Memory B cell (primary cell): ENCODE measurements around the gene PRDM16.

Experiments
- ATAC-seq: fragments of 150-1000 bp; cut with Tn5 transposase; 2 replicates; pipeline ENCODE4 v1.10.0; 2021; ENCODE audit warnings: low read depth, mild to moderate bottlenecking, moderate library complexity
- DNase-seq, 2 donors: peaks; one replicate each; pipeline ENCODE4 v3.0.0; 2022; ENCODE audit warnings: low spot score in 2 of 2
- H3K27ac Mint-ChIP-seq: one replicate; pipeline ENCODE4 v1.8.0; 2022; ENCODE audit warnings: mild to moderate bottlenecking, moderate library complexity, mixed read lengths
- H3K27me3 Mint-ChIP-seq: one replicate; pipeline ENCODE4 v1.8.0; 2022; ENCODE audit warnings: mixed read lengths
- H3K36me3 Mint-ChIP-seq: one replicate; pipeline ENCODE4 v1.8.0; 2022; ENCODE audit warnings: mild to moderate bottlenecking, mixed read lengths
- H3K4me1 Mint-ChIP-seq: one replicate; pipeline ENCODE4 v1.8.0; 2022; ENCODE audit warnings: mixed read lengths
- H3K4me3 Mint-ChIP-seq: one replicate; pipeline ENCODE4 v1.8.0; 2022; ENCODE audit warnings: mild to moderate bottlenecking, moderate library complexity, mixed read lengths
- H3K9me3 Mint-ChIP-seq: one replicate; pipeline ENCODE4 v1.8.0; 2022; ENCODE audit warnings: mixed read lengths

PRDM16 gene

DNA sequence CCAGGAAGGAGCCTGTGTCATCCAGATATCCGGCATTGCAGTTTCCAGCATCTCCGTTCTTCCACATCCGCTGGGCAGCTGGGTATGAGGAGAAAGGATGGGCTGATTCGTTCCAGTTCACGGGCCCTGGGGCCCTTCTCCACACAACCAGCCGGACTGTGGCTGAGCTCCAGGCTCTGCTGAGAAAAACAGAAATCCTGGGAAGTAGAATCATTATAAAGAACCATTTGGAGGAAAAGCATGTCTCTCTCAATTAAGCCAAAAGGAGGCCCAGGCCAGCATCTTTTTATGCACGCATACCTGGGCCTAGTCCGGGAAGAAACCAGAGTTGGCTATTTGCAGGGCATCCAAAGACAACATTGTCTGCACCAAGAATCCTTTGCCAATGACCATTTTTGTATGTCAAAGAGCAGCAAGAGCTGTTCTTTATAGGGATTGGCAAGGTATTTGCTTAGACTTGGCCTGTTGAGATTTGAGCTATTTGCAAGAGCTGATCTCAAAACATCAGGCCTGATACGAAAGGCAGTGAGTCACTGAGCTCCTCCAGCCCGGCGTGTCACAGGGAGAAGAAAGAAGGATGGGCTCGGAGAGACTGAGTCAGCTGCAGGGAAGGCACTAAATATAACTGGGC lies 300.6 kb downstream of the PRDM16 start:
- H3K4me3 Mint-ChIP-seq = no peak overlapping the region
- DNase-seq = no peak
- no peaks in the 10 kb centered on the region for H3K36me3 Mint-ChIP-seq
- ATAC-seq = no peak
- peaks cover 6% of the 10 kb centered on the region for H3K4me1 Mint-ChIP-seq
- no peak overlapping the region for H3K27ac Mint-ChIP-seq
- peaks cover 11% of the 10 kb centered on the region for H3K27me3 Mint-ChIP-seq
- peaks cover 6% of the 10 kb centered on the region for H3K9me3 Mint-ChIP-seq

DNA sequence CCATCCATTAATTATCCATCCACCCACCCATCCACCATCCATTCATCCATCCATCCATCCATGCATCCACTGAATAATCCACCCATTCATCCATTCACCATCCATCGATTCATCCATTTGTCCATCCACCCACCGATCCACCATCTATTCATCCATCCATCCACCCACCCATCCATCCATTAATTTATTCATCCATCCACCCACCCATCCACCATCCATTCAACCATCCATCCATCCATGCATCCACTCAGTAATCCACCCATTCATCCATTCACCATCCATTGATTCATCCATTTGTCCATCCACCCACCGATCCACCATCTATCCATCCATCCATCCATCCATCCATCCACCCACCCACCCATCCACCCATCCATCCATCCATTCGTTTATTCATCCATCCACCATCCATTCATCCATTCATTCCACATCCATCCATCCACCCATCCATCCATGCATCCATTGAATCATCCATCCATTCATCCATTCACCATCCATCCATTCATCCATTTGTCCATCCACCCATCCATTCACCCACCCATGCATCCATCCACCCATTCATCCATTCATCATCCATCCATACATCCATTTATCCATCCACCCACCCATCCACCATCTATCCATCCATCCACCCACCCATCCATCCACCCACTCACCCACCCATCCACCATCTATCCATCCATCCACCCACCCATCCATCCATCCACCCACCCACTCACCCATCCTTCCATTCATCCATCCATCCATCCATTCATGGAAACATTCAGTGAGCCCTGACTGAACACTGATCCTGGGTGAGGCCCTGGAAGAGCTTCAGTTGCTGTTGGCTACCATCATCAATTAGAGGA lies 302.1 kb downstream of the PRDM16 start:
- no peak for ATAC-seq
- H3K27ac Mint-ChIP-seq = no peak overlapping the region
- no peak for DNase-seq
- H3K36me3 Mint-ChIP-seq = no peaks in the 10 kb centered on the region
- H3K27me3 Mint-ChIP-seq = peaks cover 13% of the 10 kb centered on the region
- H3K9me3 Mint-ChIP-seq = peaks cover 6% of the 10 kb centered on the region
- H3K4me3 Mint-ChIP-seq = no peak overlapping the region
- peaks cover 6% of the 10 kb centered on the region for H3K4me1 Mint-ChIP-seq

DNA sequence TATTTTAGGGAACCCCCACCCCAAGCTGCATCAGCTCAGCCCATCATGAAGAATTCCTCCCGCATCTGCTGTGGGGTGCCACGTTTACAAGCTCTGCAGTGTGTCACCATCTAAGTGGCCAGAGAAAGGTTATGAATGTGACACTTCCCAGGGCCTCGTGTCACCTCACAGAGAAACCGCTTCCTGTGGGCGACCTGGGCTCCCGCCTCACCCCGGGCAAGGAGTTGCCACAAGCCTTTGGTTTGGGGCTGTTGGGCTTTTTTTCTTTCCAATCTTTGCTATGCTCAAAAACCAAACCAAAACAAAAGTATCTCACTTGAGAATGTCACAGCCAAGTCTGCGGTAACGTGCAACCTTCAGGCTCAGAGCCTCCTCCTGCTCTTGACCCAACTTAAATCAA lies 303.3 kb downstream of the PRDM16 start:
- Mint-ChIP-seq H3K27ac (no peak overlapping the region), H3K4me3 (no peak overlapping the region), H3K27me3 (peaks cover 15% of the 10 kb centered on the region), H3K4me1 (peaks cover 6% of the 10 kb centered on the region), H3K36me3 (no peaks in the 10 kb centered on the region), H3K9me3 (peaks cover 6% of the 10 kb centered on the region)
- DNase-seq (no peak), ATAC-seq (no peak)

DNA sequence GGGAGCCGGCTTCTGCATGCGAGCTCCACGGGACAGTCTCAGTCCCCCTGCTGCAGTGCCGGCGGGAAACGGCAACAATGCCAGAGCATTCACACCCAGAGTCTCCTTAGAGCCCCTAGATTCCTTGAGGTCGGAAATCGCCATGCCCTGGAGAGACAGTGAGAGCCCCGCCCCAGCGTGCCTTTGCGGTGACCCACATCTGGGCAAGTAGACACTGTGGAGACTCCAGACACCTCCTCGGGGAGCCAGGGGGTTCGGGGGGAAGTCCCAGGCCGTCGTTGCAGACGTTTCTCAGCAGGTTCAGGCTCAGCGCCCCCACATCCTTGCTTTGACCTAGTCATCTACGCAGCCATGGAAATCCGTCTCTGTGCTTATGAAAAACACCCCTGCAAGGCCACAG lies 304.2 kb downstream of the PRDM16 start:
- no peak for ATAC-seq

DNA sequence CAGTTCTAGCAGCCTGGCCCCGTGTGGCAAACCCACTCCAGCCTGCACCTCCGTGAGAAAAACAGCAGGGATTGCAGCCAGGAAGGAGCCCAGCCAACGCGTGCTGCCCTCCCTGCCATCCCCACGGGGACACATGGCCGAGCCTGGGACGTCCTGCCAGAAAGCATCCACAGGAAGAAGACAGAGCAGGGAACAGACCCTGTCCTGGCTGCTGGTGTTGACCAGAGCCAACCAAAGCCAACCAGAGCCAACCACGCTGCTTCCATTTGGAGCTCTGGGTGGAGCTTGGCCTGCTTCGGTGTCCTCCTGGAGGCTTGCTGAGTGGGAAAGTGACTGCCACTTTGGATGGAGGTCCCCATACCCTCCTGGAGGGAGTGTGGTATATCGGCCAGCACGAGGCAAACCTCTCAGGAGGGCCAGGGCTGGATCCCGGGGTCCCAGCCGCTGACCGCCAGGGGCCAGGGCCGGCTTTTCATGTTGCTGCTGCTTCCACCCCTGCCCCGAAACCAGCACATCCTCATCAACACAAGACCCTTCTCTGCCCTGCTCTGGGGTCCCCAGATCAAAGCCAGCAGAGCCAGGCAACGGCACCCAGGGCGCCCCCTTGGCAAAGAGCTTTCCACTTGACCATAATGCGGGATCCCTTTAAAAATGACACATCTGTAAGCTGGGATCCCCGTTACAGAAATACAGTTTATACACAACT lies 304.9 kb downstream of the PRDM16 start:
- no peak overlapping the region for H3K27ac Mint-ChIP-seq
- DNase-seq (no peak), ATAC-seq (no peak)
- no peaks in the 10 kb centered on the region for H3K36me3 Mint-ChIP-seq
- peaks cover 15% of the 10 kb centered on the region for H3K27me3 Mint-ChIP-seq
- H3K4me1 Mint-ChIP-seq = peaks cover 6% of the 10 kb centered on the region
- no peak overlapping the region for H3K4me3 Mint-ChIP-seq
- peaks cover 6% of the 10 kb centered on the region for H3K9me3 Mint-ChIP-seq

More for the DNA sequence above, 304.2 kb downstream of the PRDM16 start:
- Mint-ChIP-seq H3K4me1 (peaks cover 6% of the 10 kb centered on the region), H3K4me3 (no peak overlapping the region), H3K27ac (no peak overlapping the region), H3K27me3 (peaks cover 15% of the 10 kb centered on the region), H3K36me3 (no peaks in the 10 kb centered on the region), H3K9me3 (peaks cover 6% of the 10 kb centered on the region)
- DNase-seq = no peak

GRCh38 chr1:3375245-3375644 lies 306.2 kb downstream of the PRDM16 start:
- Mint-ChIP-seq H3K4me1 (peaks cover 6% of the 10 kb centered on the region), H3K9me3 (peaks cover 6% of the 10 kb centered on the region), H3K36me3 (no peaks in the 10 kb centered on the region), H3K27me3 (peaks cover 15% of the 10 kb centered on the region), H3K27ac (no peak overlapping the region), H3K4me3 (no peak overlapping the region)
- ATAC-seq (no peak), DNase-seq (no peak)

GRCh38 chr1:3377166-3377565 lies 308.2 kb downstream of the PRDM16 start:
- Mint-ChIP-seq H3K4me1 (no peaks in the 10 kb centered on the region), H3K27me3 (peaks cover 9% of the 10 kb centered on the region), H3K36me3 (no peaks in the 10 kb centered on the region), H3K27ac (no peak overlapping the region), H3K4me3 (no peak overlapping the region), H3K9me3 (no peaks in the 10 kb centered on the region)
- ATAC-seq (no peak), DNase-seq (no peak)

- peaks cover 8% of the 10 kb centered on the region for H3K27me3 Mint-ChIP-seq
- H3K9me3 Mint-ChIP-seq = no peaks in the 10 kb centered on the region
- DNase-seq = no peak
- no peak overlapping the region for H3K27ac Mint-ChIP-seq
- no peaks in the 10 kb centered on the region for H3K4me1 Mint-ChIP-seq
- no peak for ATAC-seq
- no peaks in the 10 kb centered on the region for H3K36me3 Mint-ChIP-seq
- no peak overlapping the region for H3K4me3 Mint-ChIP-seq
Measured at GRCh38 chr1:3377604-3378279, 308.7 kb downstream of the PRDM16 start.

DNA sequence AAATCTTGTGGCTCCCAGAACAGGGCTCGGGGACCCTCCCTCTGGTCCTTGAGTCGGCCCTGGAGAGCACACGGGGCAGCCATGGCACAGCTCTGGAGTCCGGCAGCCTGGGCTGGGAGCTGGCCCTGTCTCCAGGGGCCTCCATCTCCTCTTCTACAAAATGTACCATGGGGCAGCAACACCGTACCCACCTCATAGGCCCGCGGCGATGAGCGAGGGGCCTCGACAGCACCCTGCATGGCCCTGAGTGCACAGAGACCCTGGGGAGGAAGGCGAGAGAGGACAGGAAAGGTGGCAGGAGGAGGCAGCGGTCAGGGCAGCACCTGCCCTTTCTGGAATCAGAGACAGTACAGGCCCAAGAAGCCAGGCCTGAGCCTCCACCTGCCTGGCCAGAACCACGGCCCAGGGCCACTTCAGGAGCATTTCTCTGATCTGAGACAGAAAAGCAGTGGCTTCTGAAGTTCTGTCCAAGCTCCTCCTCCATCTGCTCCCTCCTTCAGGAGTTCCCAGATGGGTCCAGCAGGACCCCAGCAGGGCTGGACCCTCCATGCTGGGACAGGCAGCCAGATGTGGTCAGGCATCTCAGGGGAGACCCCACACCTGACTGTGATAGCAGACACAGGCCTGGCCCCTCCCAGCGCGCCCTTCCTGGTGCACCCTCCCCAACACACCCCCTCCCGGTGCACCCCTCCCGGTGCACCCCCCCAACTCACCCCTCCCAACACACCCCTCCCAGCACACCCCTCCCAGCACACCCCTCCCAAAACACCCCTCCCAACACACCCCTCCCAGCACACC lies 309.6 kb downstream of the PRDM16 start:
- no peak for ATAC-seq
- H3K4me1 Mint-ChIP-seq = no peaks in the 10 kb centered on the region
- H3K27me3 Mint-ChIP-seq = peaks cover 8% of the 10 kb centered on the region
- H3K27ac Mint-ChIP-seq = no peak overlapping the region
- no peak overlapping the region for H3K4me3 Mint-ChIP-seq
- no peak for DNase-seq
- no peaks in the 10 kb centered on the region for H3K36me3 Mint-ChIP-seq
- H3K9me3 Mint-ChIP-seq = no peaks in the 10 kb centered on the region

DNA sequence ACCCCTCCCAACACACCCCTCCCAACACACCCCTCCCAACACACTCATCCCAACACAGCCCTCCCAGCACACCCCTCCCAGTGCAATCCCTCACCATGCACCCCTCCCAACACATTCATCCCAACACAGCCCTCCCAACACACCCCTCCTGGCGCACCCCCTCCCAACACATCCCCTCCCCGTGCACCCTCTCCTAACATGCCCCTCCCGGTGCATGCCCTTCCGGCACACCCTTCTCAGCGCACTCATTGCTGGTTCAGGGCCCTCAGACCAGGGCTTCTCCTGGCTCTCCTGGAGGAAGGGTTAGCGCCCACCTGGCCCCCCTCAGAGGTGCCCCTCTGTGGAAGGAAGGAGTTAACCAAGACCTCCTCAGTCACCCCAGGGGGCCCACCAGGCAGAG lies 310.9 kb downstream of the PRDM16 start:
- no peak overlapping the region for H3K4me3 Mint-ChIP-seq
- H3K27me3 Mint-ChIP-seq = peaks cover 11% of the 10 kb centered on the region
- ATAC-seq (no peak), DNase-seq (no peak)
- no peaks in the 10 kb centered on the region for H3K9me3 Mint-ChIP-seq
- no peak overlapping the region for H3K27ac Mint-ChIP-seq
- no peaks in the 10 kb centered on the region for H3K36me3 Mint-ChIP-seq
- no peaks in the 10 kb centered on the region for H3K4me1 Mint-ChIP-seq

DNA sequence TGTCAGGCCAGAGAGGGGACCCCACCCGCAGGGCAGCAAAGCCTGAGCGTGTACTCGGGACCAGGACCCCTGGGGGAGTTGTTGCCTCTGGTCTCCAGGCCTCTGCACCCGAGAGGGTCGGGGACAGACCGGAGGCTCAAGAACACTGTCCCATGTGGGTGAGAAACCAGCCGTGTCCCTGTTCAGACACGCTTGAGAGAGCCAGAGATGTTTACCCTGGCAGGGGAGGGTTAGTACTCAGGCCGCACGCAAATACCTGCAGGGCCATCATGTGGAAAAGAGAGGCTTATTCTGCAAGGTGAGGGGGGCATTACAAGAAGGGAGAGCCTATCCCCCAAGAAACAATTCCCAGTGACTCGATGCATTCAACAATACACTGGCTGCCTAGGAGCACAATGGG lies 311.5 kb downstream of the PRDM16 start:
- no peak for ATAC-seq
- Mint-ChIP-seq H3K9me3 (no peaks in the 10 kb centered on the region), H3K27ac (no peak overlapping the region)

GRCh38 chr1:3381901-3382300 lies 312.9 kb downstream of the PRDM16 start:
- ATAC-seq (no peak), DNase-seq (no peak)
- H3K4me3 Mint-ChIP-seq = no peak overlapping the region
- no peaks in the 10 kb centered on the region for H3K4me1 Mint-ChIP-seq
- no peaks in the 10 kb centered on the region for H3K9me3 Mint-ChIP-seq
- H3K27ac Mint-ChIP-seq = no peak overlapping the region
- peaks cover 8% of the 10 kb centered on the region for H3K27me3 Mint-ChIP-seq
- no peaks in the 10 kb centered on the region for H3K36me3 Mint-ChIP-seq

More for the DNA sequence above, 311.5 kb downstream of the PRDM16 start:
- H3K27me3 Mint-ChIP-seq = peaks cover 11% of the 10 kb centered on the region
- no peak for DNase-seq
- no peaks in the 10 kb centered on the region for H3K4me1 Mint-ChIP-seq
- H3K36me3 Mint-ChIP-seq = no peaks in the 10 kb centered on the region
- no peak overlapping the region for H3K4me3 Mint-ChIP-seq

DNA sequence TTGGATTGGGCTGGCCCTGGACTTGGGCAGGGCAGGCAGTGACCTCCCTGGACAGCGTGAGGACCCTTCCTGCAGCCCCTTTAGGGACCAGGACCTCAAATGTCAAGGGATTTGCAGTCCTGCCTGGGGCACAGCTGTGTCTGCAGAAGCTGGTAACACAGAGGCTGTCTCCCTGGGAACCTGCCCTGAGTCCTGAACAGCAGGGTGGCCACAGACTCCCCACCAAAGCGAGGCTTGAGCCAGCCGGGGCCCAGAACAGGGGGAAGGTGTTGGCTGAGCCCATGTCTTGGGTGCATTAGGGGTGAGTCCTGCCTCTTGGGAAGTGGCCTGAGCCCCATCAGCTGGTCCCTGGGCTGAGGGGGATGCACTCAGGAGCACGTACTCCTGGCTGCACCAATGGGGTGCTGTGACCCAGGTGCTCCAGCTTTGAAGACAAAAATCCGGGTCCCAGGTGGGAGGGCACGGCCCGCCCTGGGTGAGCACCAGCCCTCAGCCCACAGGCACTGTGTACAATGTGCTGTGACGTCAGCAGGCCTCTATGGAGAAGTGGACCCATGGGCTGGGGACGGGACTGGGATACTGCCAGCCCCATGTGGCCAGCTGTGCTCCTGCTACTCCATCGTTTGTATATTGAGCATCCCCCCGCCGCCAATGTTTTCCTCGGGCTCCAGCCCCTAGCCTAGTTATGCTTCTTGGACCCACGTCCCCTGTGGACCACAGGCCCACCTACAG lies 313.5 kb downstream of the PRDM16 start:
- Mint-ChIP-seq H3K27me3 (peaks cover 8% of the 10 kb centered on the region), H3K36me3 (no peaks in the 10 kb centered on the region), H3K27ac (no peak overlapping the region), H3K4me1 (no peaks in the 10 kb centered on the region), H3K4me3 (no peak overlapping the region), H3K9me3 (no peaks in the 10 kb centered on the region)
- no peak for DNase-seq
- no peak for ATAC-seq
